ENCODE data around the gene BCL10. TPM values are rescaled to one million over a fixed set of nuclear protein-coding genes. Genes with fewer than 3 reads are reported as not detected.
A peak's percentile ranks its signal among the peaks of the same experiment; 100 is the strongest.

Gene BCL10
- 6.7 and 7.9 TPM in 2 replicates for total RNA-seq (2014; rRNA removed; shearing (Covaris generic))

DNA sequence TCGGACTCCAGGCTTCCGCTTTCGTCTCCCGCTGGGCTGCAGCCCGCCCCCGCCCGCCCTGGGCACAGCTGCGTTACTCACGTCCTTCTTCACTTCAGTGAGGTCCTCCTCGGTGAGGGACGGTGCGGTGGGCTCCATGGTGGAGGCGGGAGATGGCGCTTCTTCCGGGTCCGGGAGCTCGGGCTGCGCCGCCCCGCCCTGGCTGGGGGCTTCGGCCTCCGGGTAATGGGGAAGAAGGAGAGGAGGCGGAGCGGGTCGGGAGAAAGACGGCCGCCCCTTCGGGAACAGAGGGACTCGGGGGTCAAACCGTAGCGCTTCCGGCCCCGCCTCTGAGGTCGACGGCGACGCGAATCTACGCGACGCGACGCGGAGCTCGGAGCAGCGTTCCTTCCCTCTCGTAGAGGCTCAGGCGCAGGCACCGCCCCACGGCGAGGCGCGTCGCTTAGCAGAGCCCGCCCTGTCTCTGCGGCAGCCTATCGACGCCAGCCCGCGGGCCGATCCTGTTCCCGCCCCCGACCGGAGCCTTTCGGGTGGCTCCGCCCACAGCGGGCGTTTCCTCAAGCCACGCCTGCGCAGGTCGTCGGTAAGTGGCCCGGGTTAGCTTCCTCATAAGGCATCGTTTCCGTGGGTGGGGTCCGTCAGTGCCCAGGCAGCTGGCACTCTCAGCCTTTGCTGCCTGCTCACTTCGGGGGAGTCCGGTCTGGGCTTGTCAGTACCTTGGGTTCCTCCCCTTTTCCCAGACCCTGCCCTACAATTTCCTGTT is at the start of gene BCL10:
TSS of gene BCL10 (minus strand) at position 418 of the 763 bp plus-strand sequence. CDS start at position 138, 280 bp downstream.
- DNase-seq (ENCODE audit: low spot score), result peak; percentile 98
- in situ Hi-C loops (cut with HindIII; ENCODE audit: low sequenced_read_pairs), result no loop called here

DNA sequence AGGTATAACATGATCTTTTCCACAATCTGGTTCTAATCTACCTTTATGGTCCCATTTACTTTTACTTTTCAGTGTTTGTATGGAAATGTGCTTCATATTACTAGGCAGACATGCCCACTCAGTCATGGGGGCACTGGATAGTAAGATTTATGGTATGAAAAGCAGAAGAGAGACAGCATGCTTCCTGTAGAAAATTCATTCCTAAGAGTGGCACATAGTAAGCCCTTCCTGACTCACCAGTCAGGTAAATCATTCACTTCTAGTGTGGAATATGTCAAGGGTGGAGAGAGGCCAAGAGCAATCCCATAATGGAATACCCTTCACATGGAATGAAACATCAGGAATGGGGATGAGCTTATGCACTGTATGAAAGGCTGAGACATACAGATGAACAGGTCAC is 49.5 kb upstream of the BCL10 start:
- no peak for DNase-seq (ENCODE audit: low spot score)
- in situ Hi-C loops (cut with HindIII; ENCODE audit: low sequenced_read_pairs), result loop anchor here (10.0 kb wide), 1 partner anchor 359 kb away; no protein-coding TSS in a partner anchor

- in situ Hi-C loops (cut with HindIII; ENCODE audit: low sequenced_read_pairs), result loop anchor here (10.0 to 25.0 kb wide), 2 partner anchors 361 to 564 kb away; no protein-coding TSS in a partner anchor
- DNase-seq (ENCODE audit: low spot score), result no peak
These were observed 47.3 kb upstream of the BCL10 start for GRCh38 chr1:85323770-85324169.

DNA sequence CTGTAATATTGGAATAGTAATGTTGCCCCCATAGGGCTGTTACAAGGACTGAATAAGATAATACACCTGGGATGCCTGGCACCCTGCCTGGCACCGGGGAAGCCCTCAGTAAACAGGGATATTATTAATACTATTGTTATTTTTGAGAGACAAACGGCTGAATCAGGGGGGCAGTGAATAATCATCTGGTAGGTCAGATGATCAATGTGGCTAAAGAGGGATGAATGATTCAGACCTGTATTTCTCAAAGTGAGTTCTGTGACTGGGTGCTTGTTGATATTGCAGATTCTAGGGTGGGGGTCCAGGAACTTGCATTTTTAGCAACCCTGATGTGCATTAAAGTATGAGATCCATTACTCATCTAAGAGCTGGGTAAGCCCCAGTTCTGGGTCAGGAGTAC is 46.2 kb upstream of the BCL10 start:
- DNase-seq (ENCODE audit: low spot score), result no peak
- in situ Hi-C loops (cut with HindIII; ENCODE audit: low sequenced_read_pairs), result loop anchor here (10.0 to 25.0 kb wide), 2 partner anchors 362 to 565 kb away; no protein-coding TSS in a partner anchor

- DNase-seq (ENCODE audit: low spot score), result peak; percentile 25
- in situ Hi-C loops (cut with HindIII; ENCODE audit: low sequenced_read_pairs), result loop anchor here (10.0 to 25.0 kb wide), 2 partner anchors 363 to 566 kb away; no protein-coding TSS in a partner anchor
These were observed 45.0 kb upstream of the BCL10 start for GRCh38 chr1:85321237-85321964.

DNA sequence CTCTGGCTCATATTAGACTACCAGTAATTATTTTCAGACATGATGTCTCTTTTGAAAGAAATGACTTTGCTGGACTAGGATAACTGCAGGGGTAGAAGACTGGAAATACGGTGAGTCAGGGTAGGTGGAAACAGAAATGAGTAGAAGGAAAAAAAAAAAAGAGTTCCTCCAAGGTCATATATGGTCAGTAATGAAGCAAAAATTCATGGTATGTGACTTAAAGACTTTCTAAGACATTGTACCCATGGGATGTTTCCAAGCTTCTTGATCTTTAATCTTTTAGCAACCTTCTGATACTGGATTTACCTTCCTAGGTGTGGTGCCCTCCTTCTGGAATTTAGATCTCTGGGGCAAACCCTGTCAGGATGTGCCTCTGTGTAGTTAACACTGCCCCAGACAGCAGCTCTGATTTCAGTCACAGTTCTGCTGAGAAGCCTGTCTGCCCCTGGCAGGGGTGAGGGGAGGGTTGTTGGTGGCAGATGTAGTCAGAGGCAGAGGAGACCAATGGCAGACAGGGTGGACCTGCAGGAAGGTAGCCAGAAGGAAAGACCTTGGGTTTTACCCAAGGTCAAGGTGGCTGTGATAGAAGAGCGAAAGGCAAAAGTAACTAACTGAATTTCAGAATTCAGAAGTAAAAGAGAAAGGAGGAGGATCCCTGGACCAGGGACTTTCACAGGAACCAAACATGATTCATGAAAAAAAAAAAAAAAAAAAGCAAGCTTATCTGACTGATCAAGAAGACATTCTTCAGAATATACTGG is 44.1 kb upstream of the BCL10 start:
- in situ Hi-C loops (cut with HindIII; ENCODE audit: low sequenced_read_pairs), result loop anchor here (10.0 to 25.0 kb wide), 2 partner anchors 364 to 567 kb away; no protein-coding TSS in a partner anchor

GRCh38 chr1:85319931-85320330 is 43.5 kb upstream of the BCL10 start:
- DNase-seq (ENCODE audit: low spot score), result no peak
- in situ Hi-C loops (cut with HindIII; ENCODE audit: low sequenced_read_pairs), result loop anchor here (10.0 to 25.0 kb wide), 2 partner anchors 365 to 567 kb away; no protein-coding TSS in a partner anchor

More for the DNA sequence above, 44.1 kb upstream of the BCL10 start:
- DNase-seq (ENCODE audit: low spot score), result no peak

DNA sequence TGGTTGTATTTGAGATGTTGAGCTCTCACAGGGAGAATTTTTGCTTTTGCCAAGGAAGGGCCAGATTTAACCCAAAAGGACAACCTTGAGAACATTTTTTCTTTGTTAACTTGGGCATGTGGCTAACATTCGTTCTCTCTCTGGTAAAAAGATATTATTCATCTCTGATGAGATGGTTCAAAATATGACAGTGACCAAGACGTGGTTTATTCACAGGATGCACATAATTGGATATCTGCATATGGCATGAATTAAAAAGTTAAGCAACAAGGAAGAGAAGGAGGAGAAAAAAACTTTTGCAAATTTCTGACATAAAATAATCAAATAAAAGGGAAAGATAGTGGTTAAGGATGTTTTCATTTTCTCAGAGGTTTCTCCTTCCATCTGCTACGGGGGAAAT is 43.1 kb upstream of the BCL10 start:
- in situ Hi-C loops (cut with HindIII; ENCODE audit: low sequenced_read_pairs), result loop anchor here (25.0 kb wide), 1 partner anchor 568 kb away; no protein-coding TSS in a partner anchor
- no peak for DNase-seq (ENCODE audit: low spot score)

DNA sequence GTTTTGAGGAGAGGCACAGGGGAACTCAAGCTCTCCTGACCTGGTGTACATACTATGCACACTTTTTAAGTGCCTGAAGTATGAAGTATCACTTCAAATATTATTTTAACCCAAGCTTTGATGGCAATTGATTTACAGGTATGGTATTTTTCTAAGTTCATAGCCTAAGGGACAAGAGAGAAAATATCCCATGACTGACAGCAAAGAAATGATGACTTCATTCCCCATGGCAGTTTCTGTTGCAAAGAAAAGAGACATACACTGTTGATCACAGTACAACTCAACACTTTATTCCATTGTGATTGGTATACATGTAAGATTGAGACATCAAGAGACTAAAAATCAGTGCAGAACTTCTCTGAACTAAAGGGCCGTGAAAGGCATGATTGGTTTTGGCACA is 41.8 kb upstream of the BCL10 start:
- in situ Hi-C loops (cut with HindIII; ENCODE audit: low sequenced_read_pairs), result loop anchor here (25.0 kb wide), 1 partner anchor 569 kb away; no protein-coding TSS in a partner anchor
- DNase-seq (ENCODE audit: low spot score), result no peak

DNA sequence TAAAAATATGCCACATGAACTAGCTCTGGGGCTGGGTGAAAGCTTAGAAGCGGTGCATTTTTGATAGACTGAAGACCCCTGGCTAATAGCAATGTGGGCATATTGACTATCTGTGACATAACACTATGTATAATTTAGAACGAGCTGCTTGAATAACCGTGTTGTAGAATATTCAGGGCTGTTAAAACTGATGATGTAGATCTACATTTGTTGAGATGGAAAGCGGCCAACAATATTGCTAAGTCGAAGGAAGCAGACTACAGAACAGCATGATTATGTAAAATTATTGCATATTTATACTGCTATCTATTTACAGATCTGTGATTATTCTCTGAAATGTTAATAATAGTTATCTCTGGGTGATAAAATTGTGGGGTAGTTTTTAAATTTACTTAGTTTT is 41.1 kb upstream of the BCL10 start:
- in situ Hi-C loops (cut with HindIII; ENCODE audit: low sequenced_read_pairs), result loop anchor here (25.0 kb wide), 1 partner anchor 570 kb away; no protein-coding TSS in a partner anchor
- DNase-seq (ENCODE audit: low spot score), result peak; percentile 19

DNA sequence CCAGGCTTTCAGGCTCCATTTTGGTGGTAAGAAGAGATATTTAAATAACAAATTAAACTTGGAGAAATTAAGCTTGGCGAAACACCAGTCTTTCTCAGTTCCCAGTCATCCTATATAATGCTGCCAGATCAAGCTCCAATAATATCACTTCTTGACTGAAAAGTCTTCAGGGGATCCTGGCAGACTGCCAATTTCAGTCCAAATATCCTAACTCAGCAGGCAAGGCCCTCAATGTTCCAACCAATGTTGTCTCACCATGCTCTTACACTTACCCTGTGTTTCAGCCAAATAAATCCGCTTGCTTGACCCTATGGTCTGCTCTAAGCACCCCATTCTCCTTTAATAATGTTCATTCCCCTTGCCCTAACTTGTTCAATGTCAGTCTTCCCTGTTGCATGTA is 39.9 kb upstream of the BCL10 start:
- in situ Hi-C loops (cut with HindIII; ENCODE audit: low sequenced_read_pairs), result loop anchor here (25.0 kb wide), 1 partner anchor 571 kb away; no protein-coding TSS in a partner anchor

GRCh38 chr1:85315789-85316188 is 39.4 kb upstream of the BCL10 start:
- in situ Hi-C loops (cut with HindIII; ENCODE audit: low sequenced_read_pairs), result loop anchor here (25.0 kb wide), 1 partner anchor 572 kb away; no protein-coding TSS in a partner anchor
- no peak for DNase-seq (ENCODE audit: low spot score)

More for the DNA sequence above, 39.9 kb upstream of the BCL10 start:
- DNase-seq (ENCODE audit: low spot score), result peak; percentile 18

- DNase-seq (ENCODE audit: low spot score), result no peak
- in situ Hi-C loops (cut with HindIII; ENCODE audit: low sequenced_read_pairs), result loop anchor here (25.0 kb wide), 1 partner anchor 573 kb away; no protein-coding TSS in a partner anchor
These were observed 38.3 kb upstream of the BCL10 start for GRCh38 chr1:85314726-85315125.

DNA sequence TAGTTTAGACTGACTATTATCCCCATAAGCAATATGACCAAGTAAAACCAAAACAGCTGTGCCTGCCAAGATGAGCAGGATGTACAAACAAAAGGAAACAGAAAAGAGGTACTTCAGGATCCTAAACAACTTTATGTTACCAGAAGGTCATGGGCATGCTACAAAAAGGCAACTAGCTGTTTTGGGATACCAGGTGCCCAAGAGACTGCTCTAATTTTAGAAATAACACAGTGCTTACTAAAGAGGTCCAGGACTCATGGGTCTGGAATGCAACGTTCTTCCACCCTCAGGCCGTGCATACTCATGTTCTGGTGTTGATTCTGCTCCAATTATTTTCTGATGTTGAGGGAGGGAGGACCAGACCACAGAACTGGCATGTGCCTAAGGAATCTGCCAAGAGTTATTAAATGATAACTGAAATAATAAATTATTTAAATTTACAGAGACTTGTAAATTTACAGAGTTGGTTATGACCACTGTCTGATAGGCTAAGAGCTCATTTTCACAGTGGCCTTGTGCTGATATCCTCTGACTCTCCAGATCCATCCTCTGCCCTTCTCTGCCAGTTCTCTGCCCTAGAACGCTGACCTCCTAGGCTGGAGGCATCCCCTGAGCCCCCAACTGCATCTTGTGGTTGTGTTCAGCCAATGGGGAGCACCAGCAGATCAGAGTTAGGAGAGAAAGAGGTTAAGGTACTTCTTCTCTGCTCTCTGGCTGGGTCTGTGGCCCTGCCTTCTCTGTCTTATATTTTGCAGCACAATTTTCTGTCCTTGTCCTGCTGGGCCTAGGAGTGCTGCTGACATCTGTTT is 37.7 kb upstream of the BCL10 start:
- in situ Hi-C loops (cut with HindIII; ENCODE audit: low sequenced_read_pairs), result loop anchor here (25.0 kb wide), 1 partner anchor 573 kb away; no protein-coding TSS in a partner anchor
- DNase-seq (ENCODE audit: low spot score), result no peak

DNA sequence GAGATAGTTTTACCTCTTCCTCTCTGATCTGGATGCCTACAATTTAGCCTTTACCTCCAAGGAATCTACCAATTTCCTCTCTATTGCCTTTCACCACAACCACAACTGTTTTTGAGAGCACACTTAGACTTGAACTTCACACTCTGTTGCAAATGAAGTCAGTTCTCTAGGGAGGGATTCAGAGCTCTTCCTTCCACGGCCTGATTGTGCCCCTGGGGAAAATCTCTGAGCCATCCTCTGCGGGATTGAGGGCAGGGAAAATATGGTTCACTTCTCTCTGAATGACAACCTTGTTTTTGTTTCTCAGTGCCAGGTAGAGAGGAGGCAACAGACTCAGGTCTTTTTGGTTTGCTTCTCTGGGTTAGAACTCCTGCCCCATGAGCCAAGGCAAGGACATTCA is 35.4 kb upstream of the BCL10 start:
- in situ Hi-C loops (cut with HindIII; ENCODE audit: low sequenced_read_pairs), result loop anchor here (25.0 kb wide), 1 partner anchor 575 kb away; no protein-coding TSS in a partner anchor
- no peak for DNase-seq (ENCODE audit: low spot score)

DNA sequence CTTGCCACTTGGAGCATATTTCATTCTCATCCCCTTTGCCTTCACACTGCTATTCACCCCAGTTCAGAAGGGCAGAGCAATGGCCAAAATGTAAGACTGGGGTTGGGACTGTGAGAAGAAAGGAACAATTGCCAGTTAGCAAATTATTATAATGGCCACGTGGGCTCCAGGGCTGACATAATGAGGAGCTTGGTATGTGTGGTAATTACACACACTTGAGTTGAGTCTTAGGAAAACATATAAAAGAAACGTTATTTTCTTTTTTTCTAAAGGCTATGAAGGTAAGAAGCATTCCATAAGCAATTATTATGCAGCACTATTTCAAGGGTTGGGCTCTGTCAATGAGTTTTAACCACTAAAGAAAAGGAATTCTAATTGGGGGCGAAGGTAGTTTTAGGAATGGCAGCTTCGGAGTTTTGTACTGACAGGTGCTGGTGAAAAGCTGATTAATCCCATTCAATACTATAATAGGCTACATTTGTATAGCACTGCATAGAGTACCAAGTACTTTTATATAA is 32.5 kb upstream of the BCL10 start:
- in situ Hi-C loops (cut with HindIII; ENCODE audit: low sequenced_read_pairs), result loop anchor here (25.0 kb wide), 1 partner anchor 578 kb away; no protein-coding TSS in a partner anchor
- no peak for DNase-seq (ENCODE audit: low spot score)

DNA sequence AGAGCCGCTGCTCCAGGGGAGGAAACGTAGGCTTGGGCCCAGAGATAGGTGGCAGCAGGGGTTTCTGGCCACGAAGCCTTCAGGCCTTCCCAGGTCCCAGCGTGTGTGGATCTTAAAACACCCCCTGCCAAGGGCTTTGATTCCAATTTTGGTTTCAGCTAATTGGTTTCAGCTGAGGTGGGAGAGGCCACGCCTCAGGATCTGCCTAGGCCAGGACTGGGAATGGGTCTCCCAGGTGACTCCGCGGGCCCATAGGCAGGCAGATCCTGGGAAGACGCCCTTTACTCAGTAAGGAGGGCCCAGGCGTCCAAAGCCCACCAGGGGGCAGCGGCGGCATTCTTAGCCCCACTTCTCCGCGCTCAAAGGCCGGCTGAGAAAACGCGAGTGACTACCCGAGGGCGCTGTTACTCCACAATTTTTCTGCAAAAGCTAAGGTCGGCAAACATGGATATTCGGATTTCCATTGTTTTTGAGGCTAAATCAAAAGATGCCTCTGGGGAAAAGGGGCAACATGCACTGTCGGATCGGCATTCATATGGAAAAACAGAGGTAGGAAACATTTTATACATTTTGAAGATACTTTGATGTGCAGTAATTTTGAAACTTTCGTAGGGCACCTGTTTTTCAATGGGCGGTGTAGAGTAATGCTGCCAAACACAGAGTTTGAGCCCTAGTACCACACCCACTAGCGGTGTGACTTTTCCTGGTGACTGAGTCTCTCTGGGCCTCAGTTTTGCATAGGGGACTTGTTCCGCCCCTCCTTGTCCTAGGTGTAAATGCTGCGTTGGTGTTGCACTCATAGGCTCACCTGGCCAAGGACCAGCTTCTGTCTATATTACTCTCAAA is 31.8 kb upstream of the BCL10 start:
- in situ Hi-C loops (cut with HindIII; ENCODE audit: low sequenced_read_pairs), result loop anchor here (25.0 kb wide), 1 partner anchor 579 kb away; no protein-coding TSS in a partner anchor
- peak; percentile 84 for DNase-seq (ENCODE audit: low spot score)
